ENCODE data around the gene POLG2.

POLG2 gene

GRCh38 chr17:64496786-64497564 lies at the start of gene POLG2:
TSS of gene POLG2 (minus strand) at chr17:64497054. CDS start at chr17:64496968, 86 bp downstream.
- Mint-ChIP-seq H3K27me3 (ENCODE audit: low read depth) (no peaks in the 10 kb centered on the region), H3K4me3 (peak within 1 kb of the TSS; percentile 100), H3K27ac (peak within 1 kb of the TSS; percentile 99), H3K4me1 (ENCODE audit: low read depth) (peaks cover 69% of the 10 kb centered on the region), H3K9me3 (no peaks in the 10 kb centered on the region), H3K36me3 (ENCODE audit: low read depth) (peaks cover 58% of the 10 kb centered on the region)

GRCh38 chr17:64544742-64545141 lies 47.9 kb upstream of the POLG2 start:
- Mint-ChIP-seq H3K27me3 (ENCODE audit: low read depth) (no peaks in the 10 kb centered on the region), H3K27ac (no peak overlapping the region), H3K4me3 (no peak overlapping the region), H3K4me1 (ENCODE audit: low read depth) (no peaks in the 10 kb centered on the region), H3K36me3 (ENCODE audit: low read depth) (peaks cover 13% of the 10 kb centered on the region), H3K9me3 (no peaks in the 10 kb centered on the region)

DNA sequence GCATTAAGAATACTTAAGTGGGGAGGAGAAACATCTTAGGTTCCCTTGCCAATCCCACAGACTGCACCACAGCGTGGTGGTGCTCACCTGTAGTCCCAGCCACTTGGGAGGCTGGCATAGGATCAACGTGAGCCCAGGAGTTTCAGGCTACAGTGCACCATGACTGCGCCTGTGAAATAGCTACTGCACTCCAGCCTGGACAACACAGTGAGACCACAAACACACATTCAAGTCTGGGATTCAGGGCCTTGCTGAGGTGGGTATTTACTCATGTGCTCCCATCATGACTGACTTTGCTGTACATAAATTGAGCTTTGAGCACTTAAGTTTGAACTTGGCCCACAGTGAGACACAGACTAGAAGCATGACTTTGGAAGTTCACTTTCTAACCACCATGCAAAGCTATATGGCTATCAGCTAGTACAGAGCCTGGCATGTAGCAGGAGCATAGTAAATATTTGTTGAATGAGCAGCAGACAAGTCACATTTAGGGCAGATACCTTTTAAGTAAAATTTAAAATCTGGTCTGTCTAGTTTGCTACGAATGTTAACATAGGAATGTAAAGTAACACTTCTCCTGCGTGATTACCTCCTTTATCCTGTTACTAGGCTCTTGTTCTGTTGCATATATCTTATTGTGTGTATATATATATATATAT lies 43.4 kb upstream of the POLG2 start:
- no peaks in the 10 kb centered on the region for H3K9me3 Mint-ChIP-seq
- no peaks in the 10 kb centered on the region for H3K27me3 Mint-ChIP-seq (ENCODE audit: low read depth)
- no peak overlapping the region for H3K4me3 Mint-ChIP-seq
- H3K36me3 Mint-ChIP-seq (ENCODE audit: low read depth) = peaks cover 29% of the 10 kb centered on the region
- no peaks in the 10 kb centered on the region for H3K4me1 Mint-ChIP-seq (ENCODE audit: low read depth)
- H3K27ac Mint-ChIP-seq = no peak overlapping the region

- Mint-ChIP-seq H3K27me3 (ENCODE audit: low read depth) (no peaks in the 10 kb centered on the region), H3K9me3 (no peaks in the 10 kb centered on the region), H3K27ac (no peak overlapping the region), H3K4me3 (no peak overlapping the region), H3K4me1 (ENCODE audit: low read depth) (no peaks in the 10 kb centered on the region), H3K36me3 (ENCODE audit: low read depth) (peaks cover 29% of the 10 kb centered on the region)
Measured at GRCh38 chr17:64538508-64539130, 41.8 kb upstream of the POLG2 start.

DNA sequence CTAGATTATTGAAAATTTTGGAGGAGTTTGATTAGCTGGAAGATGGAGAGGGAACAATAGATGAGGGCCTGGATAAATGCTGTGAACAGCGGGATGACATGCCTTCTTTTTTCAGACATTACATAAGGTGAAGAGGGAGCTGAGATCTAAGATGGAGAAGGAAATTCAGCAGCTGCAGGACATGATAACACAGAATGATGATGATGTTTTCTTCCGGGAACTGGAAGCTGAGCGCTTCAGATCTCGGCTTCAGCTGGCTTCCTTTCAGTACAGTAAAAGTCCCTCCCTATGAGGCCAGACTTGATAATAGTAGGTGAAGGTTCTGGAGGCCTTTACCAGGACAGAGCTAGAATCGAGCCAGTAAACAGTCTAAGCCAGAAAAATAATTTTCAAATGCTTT lies 40.6 kb upstream of the POLG2 start:
- no peak overlapping the region for H3K27ac Mint-ChIP-seq
- peaks cover 2% of the 10 kb centered on the region for H3K4me1 Mint-ChIP-seq (ENCODE audit: low read depth)
- no peaks in the 10 kb centered on the region for H3K27me3 Mint-ChIP-seq (ENCODE audit: low read depth)
- H3K4me3 Mint-ChIP-seq = no peak overlapping the region
- H3K9me3 Mint-ChIP-seq = no peaks in the 10 kb centered on the region
- H3K36me3 Mint-ChIP-seq (ENCODE audit: low read depth) = peaks cover 30% of the 10 kb centered on the region

DNA sequence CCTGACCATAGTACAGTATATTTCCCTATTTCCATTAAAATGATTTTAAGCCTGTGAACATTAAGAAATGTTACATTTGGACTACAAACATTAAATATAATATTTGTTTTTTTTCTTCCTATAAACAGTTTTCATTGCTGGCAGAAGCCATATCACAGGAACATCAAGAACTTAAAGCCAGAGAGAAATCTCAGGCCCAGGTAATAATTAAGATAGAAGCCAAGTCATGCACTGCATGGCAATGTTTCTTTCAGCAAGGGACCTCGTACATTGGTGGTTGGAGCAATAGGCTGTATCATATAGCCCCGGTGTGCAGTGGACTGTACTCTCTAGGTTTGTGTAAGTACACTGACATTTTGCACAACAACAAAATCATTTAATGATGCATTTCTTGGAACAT lies 40.1 kb upstream of the POLG2 start:
- Mint-ChIP-seq H3K27me3 (ENCODE audit: low read depth) (no peaks in the 10 kb centered on the region), H3K36me3 (ENCODE audit: low read depth) (peaks cover 34% of the 10 kb centered on the region), H3K27ac (no peak overlapping the region), H3K4me3 (no peak overlapping the region), H3K9me3 (no peaks in the 10 kb centered on the region), H3K4me1 (ENCODE audit: low read depth) (peaks cover 2% of the 10 kb centered on the region)

DNA sequence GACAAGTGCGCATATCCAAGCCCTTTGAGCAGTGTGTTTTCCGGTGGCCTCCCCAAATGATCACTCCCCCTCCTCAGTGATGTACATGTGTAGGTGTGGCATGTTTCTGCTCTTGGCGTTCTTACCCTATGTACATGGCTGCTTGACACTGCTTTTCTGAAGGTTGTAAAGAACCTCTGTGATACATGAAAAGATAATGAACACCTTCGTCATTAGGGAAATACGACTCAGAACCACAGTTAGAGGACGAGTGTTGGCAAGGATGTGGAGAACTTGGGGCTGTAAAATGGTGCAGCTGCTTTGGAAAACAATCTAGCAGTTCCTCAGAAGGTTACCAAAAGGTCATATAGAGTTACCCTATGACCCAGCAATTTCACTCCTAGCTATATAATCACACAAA lies 38.5 kb upstream of the POLG2 start:
- Mint-ChIP-seq H3K4me1 (ENCODE audit: low read depth) (peaks cover 2% of the 10 kb centered on the region), H3K27me3 (ENCODE audit: low read depth) (no peaks in the 10 kb centered on the region), H3K27ac (no peak overlapping the region), H3K9me3 (no peaks in the 10 kb centered on the region), H3K36me3 (ENCODE audit: low read depth) (peaks cover 38% of the 10 kb centered on the region), H3K4me3 (no peak overlapping the region)

DNA sequence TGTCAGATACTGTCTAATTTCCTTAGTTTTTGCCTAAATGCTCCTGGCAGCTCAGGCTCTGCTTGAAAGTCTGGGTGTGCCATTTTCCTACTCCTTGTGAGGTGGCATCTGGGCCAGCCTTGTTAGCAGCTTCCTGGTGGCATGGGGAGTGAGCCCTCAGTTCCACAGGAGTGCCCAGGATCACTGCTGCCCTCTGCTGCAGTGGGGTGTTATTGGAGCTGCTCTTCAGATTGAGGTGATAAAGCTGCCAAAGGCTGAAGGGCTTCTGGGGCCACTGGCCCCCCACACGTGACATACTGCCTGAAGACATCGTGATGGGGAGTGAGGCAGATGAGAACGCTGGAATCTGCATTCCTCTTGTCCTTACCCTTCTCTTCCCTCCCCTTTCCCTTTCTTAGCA lies 37.3 kb upstream of the POLG2 start:
- H3K27ac Mint-ChIP-seq = no peak overlapping the region
- peaks cover 42% of the 10 kb centered on the region for H3K36me3 Mint-ChIP-seq (ENCODE audit: low read depth)
- no peaks in the 10 kb centered on the region for H3K27me3 Mint-ChIP-seq (ENCODE audit: low read depth)

GRCh38 chr17:64533784-64534183 lies 36.9 kb upstream of the POLG2 start:
- H3K27ac Mint-ChIP-seq = peak overlapping the region; percentile 2

More for the DNA sequence above, 37.3 kb upstream of the POLG2 start:
- Mint-ChIP-seq H3K9me3 (no peaks in the 10 kb centered on the region), H3K4me1 (ENCODE audit: low read depth) (peaks cover 2% of the 10 kb centered on the region), H3K4me3 (no peak overlapping the region)

GRCh38 chr17:64532409-64532808 lies 35.6 kb upstream of the POLG2 start:
- Mint-ChIP-seq H3K27ac (no peak overlapping the region), H3K27me3 (ENCODE audit: low read depth) (no peaks in the 10 kb centered on the region), H3K4me3 (no peak overlapping the region), H3K4me1 (ENCODE audit: low read depth) (peaks cover 2% of the 10 kb centered on the region), H3K36me3 (ENCODE audit: low read depth) (peaks cover 41% of the 10 kb centered on the region), H3K9me3 (no peaks in the 10 kb centered on the region)

More at GRCh38 chr17:64533784-64534183, 36.9 kb upstream of the POLG2 start:
- Mint-ChIP-seq H3K9me3 (no peaks in the 10 kb centered on the region), H3K4me1 (ENCODE audit: low read depth) (peaks cover 2% of the 10 kb centered on the region), H3K4me3 (no peak overlapping the region), H3K27me3 (ENCODE audit: low read depth) (no peaks in the 10 kb centered on the region), H3K36me3 (ENCODE audit: low read depth) (peaks cover 41% of the 10 kb centered on the region)

DNA sequence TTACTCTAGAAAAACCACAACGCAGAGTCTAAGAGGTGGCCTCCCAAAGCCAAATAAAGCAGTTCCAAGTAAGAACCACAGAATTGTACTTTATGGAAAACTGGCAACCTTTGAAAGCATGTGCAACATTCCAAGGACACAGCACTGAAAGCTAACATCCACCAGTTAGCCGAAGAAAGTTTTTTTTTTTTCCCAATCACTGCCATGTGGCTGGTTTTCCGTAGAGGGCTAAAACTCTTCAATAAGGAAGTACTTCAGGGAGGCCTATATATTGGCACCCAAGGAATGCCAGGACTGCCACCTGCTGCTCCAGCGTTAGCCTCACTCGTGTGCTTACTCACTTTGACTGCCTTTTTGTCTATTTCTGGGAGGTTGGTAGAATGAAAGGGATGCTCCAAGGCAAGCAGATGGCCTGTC lies 35.1 kb upstream of the POLG2 start:
- H3K36me3 Mint-ChIP-seq (ENCODE audit: low read depth) = peaks cover 40% of the 10 kb centered on the region
- H3K27me3 Mint-ChIP-seq (ENCODE audit: low read depth) = no peaks in the 10 kb centered on the region
- H3K27ac Mint-ChIP-seq = no peak overlapping the region
- H3K4me1 Mint-ChIP-seq (ENCODE audit: low read depth) = peaks cover 2% of the 10 kb centered on the region
- no peak overlapping the region for H3K4me3 Mint-ChIP-seq
- H3K9me3 Mint-ChIP-seq = no peaks in the 10 kb centered on the region

DNA sequence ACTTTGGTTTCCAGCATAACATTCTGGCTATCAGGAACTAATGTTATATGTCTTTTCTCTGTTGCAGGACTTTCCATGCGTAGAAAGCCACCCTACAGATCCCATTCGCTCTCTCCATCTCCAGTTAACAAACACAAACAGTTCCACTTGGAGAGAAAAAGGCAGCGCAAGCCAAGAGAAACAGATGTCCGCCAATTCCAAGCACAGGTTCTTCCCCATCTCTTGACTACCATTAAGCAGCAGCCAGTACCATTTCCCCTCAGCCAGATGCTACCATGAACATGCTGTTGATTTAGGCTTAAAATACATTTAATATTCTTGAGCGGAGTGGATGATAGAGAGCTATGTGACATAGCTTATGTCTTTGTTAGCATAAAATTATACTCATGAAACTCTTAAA lies 32.4 kb upstream of the POLG2 start:
- no peak overlapping the region for H3K4me3 Mint-ChIP-seq
- H3K27me3 Mint-ChIP-seq (ENCODE audit: low read depth) = no peaks in the 10 kb centered on the region
- H3K27ac Mint-ChIP-seq = no peak overlapping the region
- no peaks in the 10 kb centered on the region for H3K9me3 Mint-ChIP-seq
- H3K36me3 Mint-ChIP-seq (ENCODE audit: low read depth) = peaks cover 43% of the 10 kb centered on the region
- H3K4me1 Mint-ChIP-seq (ENCODE audit: low read depth) = peaks cover 2% of the 10 kb centered on the region

- Mint-ChIP-seq H3K4me1 (ENCODE audit: low read depth) (no peaks in the 10 kb centered on the region), H3K27ac (no peak overlapping the region), H3K36me3 (ENCODE audit: low read depth) (peaks cover 48% of the 10 kb centered on the region)
Measured at GRCh38 chr17:64527914-64528313, 31.1 kb upstream of the POLG2 start.

GRCh38 chr17:64520359-64520758 lies 23.5 kb upstream of the POLG2 start:
- Mint-ChIP-seq H3K4me3 (no peak overlapping the region), H3K9me3 (no peaks in the 10 kb centered on the region), H3K27me3 (ENCODE audit: low read depth) (no peaks in the 10 kb centered on the region), H3K4me1 (ENCODE audit: low read depth) (peaks cover 2% of the 10 kb centered on the region), H3K36me3 (ENCODE audit: low read depth) (peaks cover 39% of the 10 kb centered on the region), H3K27ac (no peak overlapping the region)

More at GRCh38 chr17:64527914-64528313, 31.1 kb upstream of the POLG2 start:
- H3K9me3 Mint-ChIP-seq = no peaks in the 10 kb centered on the region
- no peak overlapping the region for H3K4me3 Mint-ChIP-seq
- no peaks in the 10 kb centered on the region for H3K27me3 Mint-ChIP-seq (ENCODE audit: low read depth)

- H3K27ac Mint-ChIP-seq = no peak overlapping the region
- H3K4me3 Mint-ChIP-seq = no peak overlapping the region
- no peaks in the 10 kb centered on the region for H3K9me3 Mint-ChIP-seq
- peaks cover 42% of the 10 kb centered on the region for H3K36me3 Mint-ChIP-seq (ENCODE audit: low read depth)
- peaks cover 4% of the 10 kb centered on the region for H3K4me1 Mint-ChIP-seq (ENCODE audit: low read depth)
- H3K27me3 Mint-ChIP-seq (ENCODE audit: low read depth) = no peaks in the 10 kb centered on the region
Measured at GRCh38 chr17:64519601-64520000, 22.7 kb upstream of the POLG2 start.

Measured in T-helper 1 cell treated with Interleukin-12 subunit alpha and Interleukin-12 subunit beta and Interleukin-4 antibody, amounts not matched to agents 30 μg/mL and 1 μg/mL, for 36 hours (primary cell).